HG02852 (cell line): ENCODE data around the gene ASB14.
"Not testable (repeated sequence)": the region's sequence is repeated elsewhere in the genome, so short reads cannot be mapped to it uniquely, and the experiment has no call there.

Experiments used
- ATAC-seq: cut with Tn5 transposase; IDR thresholded peaks from one replicate; pipeline ENCODE4 v1.9.1; 2021; ENCODE audit warnings: mild to moderate bottlenecking, moderate library complexity; ENCODE audit not compliant: unreplicated experiment

The ASB14 gene

DNA sequence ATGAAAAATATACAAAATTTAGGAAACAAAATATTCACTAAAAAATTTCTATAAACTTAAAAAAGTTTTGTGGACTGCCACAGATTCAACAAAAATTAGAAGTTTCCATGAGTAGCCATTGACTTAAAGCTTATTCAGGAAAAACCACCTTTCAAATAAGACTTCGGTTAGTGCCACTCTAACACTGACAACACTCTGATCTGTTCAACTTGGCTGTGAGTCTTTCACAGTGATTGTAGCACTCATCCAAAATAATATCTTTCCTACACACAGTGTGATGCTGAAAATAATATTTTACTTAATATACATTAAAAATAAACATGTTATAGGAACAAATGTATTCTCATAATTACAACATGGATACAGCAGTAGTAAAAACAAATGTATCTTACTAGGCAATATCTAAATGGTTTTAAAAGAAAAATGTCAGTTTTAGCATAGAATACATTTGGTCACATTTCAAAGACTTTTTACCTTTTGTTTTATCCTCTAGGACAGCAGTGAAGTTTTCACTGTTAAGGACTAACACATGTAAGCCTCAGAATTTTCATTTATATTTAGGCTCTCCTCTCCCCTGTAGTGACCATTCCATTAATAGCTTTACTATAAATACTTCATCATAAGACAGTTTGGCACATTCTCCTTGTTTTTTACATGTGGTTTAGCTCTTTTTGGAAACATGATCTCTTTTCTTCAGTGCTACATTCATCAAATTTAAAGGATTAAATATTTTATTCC is at the start of gene ASB14:
Gene ASB14, minus strand, starts transcription at position 527 of the 738 bp plus-strand sequence. CDS start 652 bp downstream, outside the sequence.
- ATAC-seq: no peak

DNA sequence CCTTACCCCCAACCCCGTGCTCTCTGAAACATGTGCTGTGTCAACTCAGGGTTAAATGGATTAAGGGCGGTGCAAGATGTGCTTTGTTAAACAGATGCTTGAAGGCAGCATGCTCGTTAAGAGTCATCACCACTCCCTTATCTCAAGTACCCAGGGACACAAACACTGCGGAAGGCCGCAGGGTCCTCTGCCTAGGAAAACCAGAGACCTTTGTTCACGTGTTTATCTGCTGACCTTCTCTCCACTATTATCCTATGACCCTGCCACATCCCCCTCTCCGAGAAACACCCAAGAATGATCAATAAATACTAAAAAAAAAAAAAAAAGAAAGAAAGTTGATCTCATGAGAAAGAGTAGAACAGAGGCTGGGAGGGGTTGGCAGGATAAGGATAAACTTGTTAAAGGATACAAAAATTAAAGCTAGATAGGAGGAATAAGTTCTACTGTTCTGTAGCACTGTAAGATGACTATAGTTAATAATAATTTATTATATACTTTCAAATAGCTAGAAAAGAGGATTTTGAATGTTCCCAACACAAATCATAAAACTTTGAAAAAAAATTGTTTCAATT is 46.7 kb upstream of the ASB14 start:
- not testable (repeated sequence) for ATAC-seq

DNA sequence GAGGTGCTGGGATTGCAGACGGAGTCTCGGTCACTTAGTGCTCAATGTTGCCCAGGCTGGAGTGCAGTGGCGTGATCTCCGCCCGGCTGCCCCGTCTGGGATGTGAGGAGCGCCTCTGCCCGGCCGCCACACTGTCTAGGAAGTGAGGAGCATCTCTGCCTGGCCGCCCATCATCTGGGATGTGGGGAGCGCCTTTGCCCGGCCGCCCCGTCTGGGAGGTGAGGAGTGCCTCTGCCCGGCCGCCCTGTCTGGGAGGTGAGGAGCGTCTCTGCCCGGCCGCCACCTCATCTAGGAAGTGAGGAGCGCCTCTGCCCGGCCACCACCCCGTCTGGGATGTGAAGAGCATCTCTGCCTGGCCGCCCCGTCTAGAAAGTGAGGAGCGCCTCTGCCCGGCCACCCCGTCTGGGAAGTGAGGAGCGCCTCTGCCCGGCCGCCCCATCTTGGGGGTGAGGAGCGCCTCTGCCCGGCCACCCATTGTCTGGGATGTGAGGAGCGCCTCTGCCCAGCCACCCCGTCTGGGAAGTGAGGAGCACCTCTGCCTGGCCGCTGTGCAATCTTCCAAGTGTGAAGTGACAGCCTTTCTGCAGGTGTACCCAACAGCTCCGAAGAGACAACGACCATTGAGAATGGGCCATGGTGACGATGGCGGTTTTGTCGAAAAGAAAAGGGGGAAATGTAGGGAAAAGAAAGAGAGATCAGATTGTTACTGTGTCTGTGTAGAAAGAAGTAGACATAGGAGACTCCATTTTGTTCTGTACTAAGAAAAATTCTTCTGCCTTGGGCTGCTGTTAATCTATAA is 46.0 kb upstream of the ASB14 start:
- ATAC-seq: not testable (repeated sequence)

DNA sequence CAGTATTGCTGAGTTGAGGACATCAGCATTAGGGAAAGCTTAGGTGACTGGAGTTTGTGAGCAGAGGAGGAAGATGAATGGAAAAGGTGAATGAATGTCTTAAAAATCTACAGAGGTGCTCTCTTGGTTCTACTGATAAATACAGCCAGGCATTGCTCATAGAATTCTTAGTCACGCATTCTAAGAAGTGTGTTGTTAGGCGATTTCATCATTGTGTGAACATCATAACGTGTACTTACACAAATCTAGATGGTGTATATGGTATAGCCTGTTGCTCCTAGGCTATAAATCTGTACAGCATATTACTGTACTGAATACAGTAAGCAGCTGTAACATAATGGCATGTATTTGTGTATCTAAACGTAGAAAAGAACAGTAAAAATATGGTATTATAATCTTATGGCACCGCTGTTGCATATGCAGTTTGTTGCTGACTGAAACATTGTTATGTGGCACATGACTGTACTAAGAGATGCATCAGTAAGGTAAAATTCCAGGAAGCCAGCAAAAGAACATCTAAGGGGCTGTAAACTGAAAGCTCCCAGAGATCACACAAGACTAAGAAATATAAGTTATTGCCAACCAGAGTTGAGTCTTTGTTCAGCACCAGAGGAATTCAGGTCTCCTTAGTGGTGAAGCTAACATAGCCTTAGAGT is 42.9 kb upstream of the ASB14 start:
- no peak for ATAC-seq

DNA sequence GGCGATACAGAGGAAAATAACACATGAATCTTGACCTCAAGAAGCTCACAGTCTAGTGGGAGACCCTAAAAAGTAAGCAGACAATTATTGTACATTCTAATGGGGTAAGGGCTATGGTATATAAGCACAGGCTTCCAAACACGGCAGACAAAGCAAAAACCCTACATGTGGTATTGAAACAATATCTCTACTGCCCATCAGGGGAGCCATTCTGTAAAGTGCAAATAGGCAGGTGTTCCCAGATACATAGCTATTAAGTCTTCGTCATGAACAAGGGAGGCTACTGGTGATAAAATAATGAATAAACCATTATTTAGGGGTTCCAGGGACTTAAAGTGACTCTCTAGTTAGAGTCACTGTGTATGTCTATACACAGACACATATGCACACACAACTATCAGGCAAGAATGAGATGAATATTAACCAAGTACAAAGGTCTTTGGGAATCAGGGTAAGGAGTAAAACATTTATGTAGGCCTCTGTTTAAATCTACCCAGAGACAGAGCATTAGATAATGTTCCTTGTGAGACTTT is 38.7 kb upstream of the ASB14 start:
- ATAC-seq: no peak

- not testable (repeated sequence) for ATAC-seq
These were observed 34.0 kb upstream of the ASB14 start for GRCh38 chr3:57326498-57326897.

DNA sequence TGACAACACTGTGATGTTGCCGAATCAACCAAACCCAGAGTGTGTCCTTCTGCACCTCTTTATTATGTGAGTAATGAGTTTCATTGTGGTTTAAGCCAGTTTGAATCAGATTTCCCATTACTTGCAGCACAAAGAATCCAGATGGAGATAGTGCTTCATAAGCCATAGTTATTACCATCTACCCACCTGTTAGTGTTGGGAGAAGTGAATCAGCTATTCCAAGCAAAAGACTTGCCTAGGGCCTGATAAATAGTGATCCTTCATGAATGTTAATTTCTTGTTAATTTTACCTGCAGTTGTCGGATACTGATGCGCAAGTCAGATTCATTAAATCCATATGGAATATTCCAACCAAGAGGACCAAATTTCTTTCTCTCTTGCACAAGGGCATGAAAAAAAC is 21.7 kb upstream of the ASB14 start:
- ATAC-seq: no peak

DNA sequence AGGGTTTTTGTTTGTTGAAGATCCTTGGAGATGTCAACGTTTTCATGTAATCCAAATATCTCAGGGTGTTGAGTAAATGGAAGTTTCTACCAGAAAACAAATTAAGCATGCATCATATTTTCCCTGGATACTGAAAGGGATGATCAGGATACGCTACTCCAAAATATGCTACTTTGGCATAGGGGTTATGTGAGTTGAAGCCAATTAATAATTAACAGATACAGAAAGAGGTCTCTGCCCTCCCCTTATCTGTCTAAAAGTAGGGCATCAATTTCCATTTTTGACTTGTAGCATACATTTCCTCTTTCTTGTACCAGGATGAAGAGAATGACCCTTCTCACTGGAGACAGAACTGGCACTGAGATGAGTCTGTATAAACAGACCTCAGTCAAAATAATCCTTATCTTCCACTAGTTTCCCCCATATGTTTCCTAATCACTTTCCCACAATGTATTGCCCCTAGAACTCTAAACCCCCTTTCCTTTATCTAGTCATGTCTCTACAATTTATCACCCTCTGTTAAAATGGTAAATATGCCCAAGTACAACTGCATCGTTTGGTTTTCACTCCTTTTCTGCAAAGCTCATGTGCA is 17.4 kb upstream of the ASB14 start:
- ATAC-seq: no peak

GRCh38 chr3:57303520-57303919 is 11.0 kb upstream of the ASB14 start:
- ATAC-seq: not testable (repeated sequence)

DNA sequence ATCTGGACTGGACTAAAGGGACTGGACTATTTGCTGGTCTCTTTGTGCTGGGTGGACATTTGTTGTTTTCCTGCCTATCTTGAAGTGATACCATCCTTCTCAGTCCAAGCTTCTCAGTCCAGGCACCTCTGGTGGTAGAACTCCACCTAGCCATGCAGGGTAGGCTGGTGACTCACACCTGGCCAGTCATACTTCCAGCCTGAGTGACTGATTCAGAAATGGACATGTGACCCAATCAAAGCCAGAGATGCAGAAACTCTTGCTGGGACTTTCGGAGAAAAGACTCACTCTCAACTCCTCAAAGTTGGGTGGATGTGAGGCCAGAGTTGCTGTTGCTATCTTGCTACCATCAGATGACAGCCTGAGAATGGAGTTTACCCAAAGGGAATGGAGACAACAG is 5.6 kb upstream of the ASB14 start:
- no peak for ATAC-seq

DNA sequence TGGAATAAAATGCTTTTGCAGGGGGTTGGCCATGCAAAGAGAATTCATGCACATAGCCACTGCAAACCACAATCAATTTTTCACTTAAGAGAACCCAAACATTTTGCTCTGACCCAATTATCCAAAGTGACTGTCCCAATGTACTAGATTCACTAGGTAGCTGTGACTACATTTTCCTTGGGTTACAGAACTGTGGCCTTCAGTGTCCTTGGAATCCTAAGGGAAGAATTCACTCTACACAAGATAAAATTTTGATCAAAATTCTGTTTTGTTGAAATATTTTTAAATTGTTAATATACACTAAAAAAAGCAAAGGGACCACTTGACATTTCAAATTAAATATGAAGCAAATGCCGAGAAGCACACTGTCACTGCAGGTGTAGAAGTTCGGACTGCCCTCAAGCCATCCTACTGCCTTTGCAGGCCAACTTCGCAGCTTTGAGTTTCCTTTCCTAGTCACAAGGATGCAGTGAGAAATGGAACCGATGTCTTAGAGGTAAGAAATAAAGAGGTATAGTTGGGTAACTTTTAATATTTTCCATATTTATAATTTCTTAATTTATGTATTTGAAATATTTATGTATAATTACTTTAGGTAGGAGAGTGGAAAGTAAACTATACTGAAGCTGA is 527 bp upstream of the ASB14 start:
- ATAC-seq: no peak

DNA sequence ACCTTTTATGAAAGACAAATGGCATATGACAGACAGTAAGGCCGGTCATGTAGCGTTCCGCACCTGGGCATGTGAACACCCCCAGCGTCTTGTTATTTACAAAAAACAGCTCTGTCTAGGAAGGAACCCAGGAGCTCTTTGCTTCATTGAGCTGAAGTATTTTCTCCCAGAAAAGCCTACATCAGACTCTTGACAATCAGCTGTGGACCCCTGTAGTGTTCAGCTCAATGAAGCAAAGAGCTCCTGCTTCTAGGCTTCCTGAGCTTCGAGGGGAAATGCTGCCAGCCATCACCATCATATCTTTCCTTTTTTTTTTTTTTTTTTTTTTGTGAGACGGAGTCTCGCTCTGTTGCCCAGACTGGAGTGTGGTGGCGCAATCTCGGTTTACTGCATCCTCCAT is 4.1 kb downstream of the ASB14 start:
- ATAC-seq: no peak

DNA sequence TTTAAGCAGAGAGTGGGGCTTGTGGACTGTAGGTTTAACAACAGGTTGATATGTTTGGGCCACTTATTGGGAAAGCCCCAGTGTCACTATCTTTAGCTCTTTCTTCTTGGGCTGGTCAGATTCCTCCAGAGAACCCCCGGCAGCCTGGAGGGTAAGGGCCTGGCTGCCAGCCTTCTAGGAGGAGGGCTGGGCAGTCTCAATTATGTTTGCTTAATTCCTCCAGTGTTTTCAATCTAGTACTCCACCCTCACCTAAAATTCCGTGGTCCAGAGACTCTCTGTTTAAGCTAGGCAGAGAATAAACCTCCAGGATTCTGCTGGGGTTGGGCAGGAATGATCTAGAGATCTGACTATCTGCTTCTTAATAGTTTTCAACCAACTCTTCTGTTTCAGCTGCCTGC is 5.3 kb downstream of the ASB14 start:
- ATAC-seq: no peak

GRCh38 chr3:57283334-57283733 is 9.2 kb downstream of the ASB14 start:
- ATAC-seq: no peak

DNA sequence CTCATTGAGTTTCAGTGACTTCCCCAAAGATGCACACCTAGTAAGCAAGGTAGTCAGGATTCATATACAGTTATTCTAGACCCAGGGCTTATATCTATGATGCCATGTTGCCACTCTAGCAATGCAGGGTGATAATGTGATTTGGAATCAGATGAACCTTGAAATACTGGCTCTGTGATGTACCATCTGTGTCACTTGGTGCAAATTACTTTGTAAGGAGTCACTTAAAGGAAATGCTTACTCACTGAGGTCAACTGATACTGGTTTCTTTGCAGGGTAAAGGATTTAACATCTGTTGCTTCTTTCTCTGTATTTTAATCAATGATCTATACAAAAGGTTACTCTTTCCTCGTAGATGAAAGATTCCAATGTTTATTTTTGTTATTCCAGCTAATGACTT is 10.8 kb downstream of the ASB14 start:
- no peak for ATAC-seq

- no peak for ATAC-seq
These were observed 12.8 kb downstream of the ASB14 start for GRCh38 chr3:57279685-57280084.

GRCh38 chr3:57278237-57278636 is 14.2 kb downstream of the ASB14 start:
- no peak for ATAC-seq

- ATAC-seq: no peak
These were observed 17.1 kb downstream of the ASB14 start for GRCh38 chr3:57275393-57275792.

- no peak for ATAC-seq
These were observed 17.6 kb downstream of the ASB14 start for GRCh38 chr3:57274845-57275244.

GRCh38 chr3:57268416-57268815 is 24.1 kb downstream of the ASB14 start:
- ATAC-seq: no peak
